ENCODE data around the gene ARL8A.
"Not testable (repeated sequence)": the region's sequence is repeated elsewhere in the genome, so short reads cannot be mapped to it uniquely, and the experiment has no call there.

ARL8A gene

GRCh38 chr1:202112859-202113689, 31.5 kb downstream of the ARL8A start:
- DNase-seq (ENCODE audit: low read depth): no peak

GRCh38 chr1:202111589-202111988, 32.9 kb downstream of the ARL8A start:
- DNase-seq (ENCODE audit: low read depth): not testable (repeated sequence)

GRCh38 chr1:202110977-202111376, 33.6 kb downstream of the ARL8A start:
- no peak for DNase-seq (ENCODE audit: low read depth)

GRCh38 chr1:202107801-202108731, 36.5 kb downstream of the ARL8A start:
- DNase-seq (ENCODE audit: low read depth): no peak

GRCh38 chr1:202107321-202107761, 37.2 kb downstream of the ARL8A start:
- no peak for DNase-seq (ENCODE audit: low read depth)

- DNase-seq (ENCODE audit: low read depth): no peak
These were observed 37.9 kb downstream of the ARL8A start for GRCh38 chr1:202106340-202107254.

GRCh38 chr1:202105571-202106339, 38.8 kb downstream of the ARL8A start:
- DNase-seq (ENCODE audit: low read depth): no peak

GRCh38 chr1:202104073-202104472, 40.5 kb downstream of the ARL8A start:
- no peak for DNase-seq (ENCODE audit: low read depth)

GRCh38 chr1:202101184-202101583, 43.4 kb downstream of the ARL8A start:
- no peak for DNase-seq (ENCODE audit: low read depth)

GRCh38 chr1:202093858-202094257, 50.7 kb downstream of the ARL8A start:
- DNase-seq (ENCODE audit: low read depth): no peak

GRCh38 chr1:202090994-202091393, 53.5 kb downstream of the ARL8A start:
- no peak for DNase-seq (ENCODE audit: low read depth)

GRCh38 chr1:202088206-202088605, 56.3 kb downstream of the ARL8A start:
- no peak for DNase-seq (ENCODE audit: low read depth)

GRCh38 chr1:202086579-202087350, 57.8 kb downstream of the ARL8A start:
- DNase-seq (ENCODE audit: low read depth): no peak

GRCh38 chr1:202085682-202086373, 58.7 kb downstream of the ARL8A start:
- DNase-seq (ENCODE audit: low read depth): no peak

GRCh38 chr1:202084791-202085681, 59.5 kb downstream of the ARL8A start:
- DNase-seq (ENCODE audit: low read depth): no peak
